Stimulated activated CD8-positive, alpha-beta memory T cell treated with anti-CD3 and anti-CD28 coated beads, Interleukin-12 subunit alpha, Interleukin-12 subunit beta, amount 100 ng/mL, for 24 hours (primary cell): ENCODE measurements around the gene DCTN5.

Experiments
- DNase-seq: peaks from one replicate; pipeline ENCODE4 v3.0.0-alpha.2; 2020; ENCODE audit errors: extremely low read depth

DCTN5 gene

DNA sequence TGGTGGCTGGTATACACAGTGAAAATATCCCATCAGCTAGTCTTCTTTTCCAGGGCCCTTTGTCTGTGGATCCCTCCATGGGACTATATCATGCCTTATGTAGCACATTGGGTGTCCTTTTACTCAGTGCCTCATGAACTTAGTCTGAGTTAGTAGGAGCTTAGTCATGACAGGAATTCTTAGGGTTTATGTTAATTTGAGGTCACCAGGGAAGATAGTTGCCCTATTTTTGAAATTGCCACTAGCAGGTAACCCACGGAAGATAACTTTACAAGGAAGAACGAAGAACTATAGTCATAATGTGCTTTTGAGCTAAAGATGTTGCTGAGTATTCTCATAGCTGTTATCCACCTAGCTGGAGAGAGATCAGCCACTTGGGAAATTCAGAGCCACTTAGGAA is 22.7 kb downstream of the DCTN5 start:
- DNase-seq, result no peak

DNA sequence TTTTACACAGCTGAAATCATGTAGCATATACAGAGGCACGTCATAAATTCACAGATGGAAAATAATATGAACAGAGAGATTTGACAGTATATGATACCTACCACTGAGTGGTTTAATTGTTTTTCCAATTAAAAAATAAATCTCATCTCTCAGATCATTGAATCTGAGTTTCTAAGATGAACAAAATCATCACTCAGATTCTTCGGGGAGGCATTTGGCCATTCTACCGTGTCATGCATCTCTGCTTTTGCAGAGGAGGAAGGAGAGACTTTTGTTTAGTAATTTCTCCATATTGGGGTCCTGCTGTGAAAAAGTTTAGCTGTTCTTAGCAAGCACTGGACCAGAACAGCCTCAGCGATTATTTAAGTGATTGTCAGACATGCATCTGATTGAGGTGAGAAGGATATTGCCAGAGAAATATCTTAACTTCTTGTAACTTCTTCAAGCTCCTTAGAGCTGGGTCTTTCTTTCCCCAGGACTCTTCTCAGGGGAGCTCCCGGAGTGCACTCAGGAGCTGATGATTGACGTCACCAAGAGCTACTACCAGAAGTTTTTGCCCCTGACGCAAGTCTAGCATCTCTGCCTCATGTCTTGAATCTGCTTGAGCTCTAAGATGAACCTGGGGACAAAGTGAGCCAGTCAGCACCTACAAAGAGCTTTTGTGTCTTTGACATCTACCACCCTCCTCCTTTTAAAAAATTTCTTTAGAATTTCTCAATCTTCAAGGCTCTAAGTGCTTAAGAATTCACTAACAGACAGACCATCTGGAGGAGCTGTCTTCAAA is 25.5 kb downstream of the DCTN5 start:
- no peak for DNase-seq

- DNase-seq, result no peak
Observed at GRCh38 chr16:23667355-23667659, 26.0 kb downstream of the DCTN5 start.

- DNase-seq, result no peak
Observed at GRCh38 chr16:23668225-23668624, 27.0 kb downstream of the DCTN5 start.

DNA sequence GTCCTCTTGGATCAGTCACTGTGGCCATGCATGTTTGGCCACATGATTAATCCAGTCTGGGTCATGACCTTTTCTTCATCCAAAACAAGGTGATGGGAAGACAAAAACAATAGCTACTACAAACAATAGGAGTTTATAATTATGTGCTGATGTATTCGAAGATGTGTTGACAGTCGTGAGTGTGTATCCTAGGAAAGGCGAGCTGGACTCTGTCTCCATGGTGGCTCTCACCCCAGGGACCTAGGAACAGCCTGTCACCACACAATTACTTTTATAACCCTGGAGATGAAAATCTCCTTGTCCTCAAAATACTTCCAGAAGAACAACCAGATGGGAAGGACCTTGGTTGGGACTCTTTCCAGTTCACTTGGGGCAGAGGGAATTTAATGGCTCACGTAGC is 27.6 kb downstream of the DCTN5 start:
- no peak for DNase-seq

- DNase-seq, result peak; percentile 10
Observed at GRCh38 chr16:23670137-23670776, 29.0 kb downstream of the DCTN5 start.

GRCh38 chr16:23673971-23674614 is 32.8 kb downstream of the DCTN5 start:
- DNase-seq, result no peak

GRCh38 chr16:23676924-23677480 is 35.7 kb downstream of the DCTN5 start:
- no peak for DNase-seq

GRCh38 chr16:23678430-23679273 is 37.4 kb downstream of the DCTN5 start, which contains the start of gene PLK1:
PLK1 (plus strand) TSS chr16:23678889; CDS start chr16:23678933, 44 bp downstream.
- peak; percentile 49 for DNase-seq

DNA sequence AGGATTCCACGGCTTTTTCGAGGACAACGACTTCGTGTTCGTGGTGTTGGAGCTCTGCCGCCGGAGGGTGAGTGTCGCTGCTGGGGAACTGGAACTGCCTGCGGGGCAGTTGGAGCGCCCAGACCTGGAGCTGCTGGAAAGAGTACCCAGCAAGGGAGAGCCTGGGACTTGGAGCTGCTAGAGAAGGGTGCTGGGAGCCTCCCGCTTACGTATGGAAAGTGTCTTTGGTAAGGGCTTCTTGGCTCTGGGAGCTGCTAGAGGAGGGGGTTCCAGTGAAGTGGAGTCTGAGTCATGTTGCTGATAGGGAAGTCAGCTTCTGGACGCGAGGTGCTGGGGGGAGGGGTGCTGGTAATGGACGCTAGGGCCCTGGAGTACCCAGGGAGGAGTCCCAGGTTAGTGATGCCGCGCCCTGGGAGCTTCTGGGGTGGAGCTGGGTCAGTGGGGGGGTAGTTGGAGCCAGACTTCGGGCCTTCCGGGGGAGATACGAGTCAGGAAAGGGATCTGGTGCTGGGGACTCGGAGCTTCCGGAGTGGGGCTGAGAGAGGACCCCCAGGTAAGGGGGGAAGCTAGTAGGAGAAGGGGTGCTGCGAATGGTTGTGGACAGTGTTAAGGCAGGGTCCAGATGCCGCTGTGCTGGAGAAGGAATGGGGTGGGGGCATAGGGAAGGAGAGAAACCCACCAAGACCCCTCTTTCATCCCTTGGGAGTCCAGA is 38.2 kb downstream of the DCTN5 start:
- DNase-seq, result no peak

DNA sequence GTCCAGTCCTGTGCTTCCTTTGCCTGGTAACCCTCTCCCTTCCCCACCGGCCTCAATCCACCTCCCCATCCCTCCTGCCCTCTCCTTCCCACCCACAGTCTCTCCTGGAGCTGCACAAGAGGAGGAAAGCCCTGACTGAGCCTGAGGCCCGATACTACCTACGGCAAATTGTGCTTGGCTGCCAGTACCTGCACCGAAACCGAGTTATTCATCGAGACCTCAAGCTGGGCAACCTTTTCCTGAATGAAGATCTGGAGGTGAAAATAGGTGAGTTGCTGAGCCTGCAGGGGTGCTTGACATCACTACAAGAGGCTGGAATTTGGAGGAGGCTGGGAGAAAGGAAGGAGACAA is 38.7 kb downstream of the DCTN5 start:
- DNase-seq, result no peak

GRCh38 chr16:23682181-23682580 is 40.9 kb downstream of the DCTN5 start:
- no peak for DNase-seq

DNA sequence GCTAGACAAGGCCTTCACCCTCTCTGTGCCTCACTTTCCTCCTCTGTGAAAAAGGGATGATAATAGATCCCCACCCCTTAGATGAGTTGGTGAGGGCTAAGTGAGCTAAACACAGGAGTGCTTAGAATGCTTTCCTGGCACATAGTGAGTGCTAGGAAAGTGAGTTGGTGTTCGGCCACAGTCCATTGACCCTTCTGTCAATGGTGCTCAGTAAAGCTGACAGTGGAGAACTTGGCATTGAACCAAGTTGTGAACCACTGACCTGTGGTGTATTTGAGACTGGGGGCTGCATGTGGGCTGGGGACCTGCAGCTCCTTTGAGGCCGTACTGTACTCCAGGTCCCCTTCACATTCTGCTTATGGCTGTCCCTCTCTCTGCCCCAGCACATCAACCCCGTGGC is 42.2 kb downstream of the DCTN5 start:
- no peak for DNase-seq

DNA sequence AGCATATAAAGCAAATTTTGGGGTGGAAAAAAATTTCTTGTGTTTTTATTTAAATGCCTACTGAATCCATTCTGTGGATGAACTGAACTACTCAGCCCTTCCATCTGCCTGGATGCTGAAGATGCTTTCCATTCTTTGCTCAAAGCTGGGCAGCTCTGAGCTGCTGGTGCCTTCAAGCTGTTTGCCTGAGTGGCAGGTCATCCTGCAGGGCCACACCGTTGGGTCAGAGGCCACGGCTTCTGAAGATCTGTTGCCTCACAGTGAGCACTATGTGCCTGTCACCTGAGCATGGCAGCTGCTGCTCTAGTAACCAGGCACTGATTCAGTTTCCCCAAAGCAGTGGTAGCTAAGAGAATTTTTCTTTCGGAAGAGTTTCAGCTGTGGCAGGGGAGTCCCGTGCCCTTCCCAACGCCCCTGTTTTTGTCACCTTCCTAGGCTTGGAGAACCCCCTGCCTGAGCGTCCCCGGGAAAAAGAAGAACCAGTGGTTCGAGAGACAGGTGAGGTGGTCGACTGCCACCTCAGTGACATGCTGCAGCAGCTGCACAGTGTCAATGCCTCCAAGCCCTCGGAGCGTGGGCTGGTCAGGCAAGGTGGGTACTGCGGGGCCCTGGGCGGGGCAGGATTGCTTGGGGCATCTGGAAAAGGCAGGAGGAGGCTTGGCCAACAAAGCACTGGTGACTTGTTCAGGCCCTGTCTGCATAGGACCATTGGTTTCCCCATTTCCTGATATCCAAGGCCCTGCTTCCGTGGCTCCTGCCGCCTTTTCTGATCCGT is 46.0 kb downstream of the DCTN5 start:
- DNase-seq, result no peak

DNA sequence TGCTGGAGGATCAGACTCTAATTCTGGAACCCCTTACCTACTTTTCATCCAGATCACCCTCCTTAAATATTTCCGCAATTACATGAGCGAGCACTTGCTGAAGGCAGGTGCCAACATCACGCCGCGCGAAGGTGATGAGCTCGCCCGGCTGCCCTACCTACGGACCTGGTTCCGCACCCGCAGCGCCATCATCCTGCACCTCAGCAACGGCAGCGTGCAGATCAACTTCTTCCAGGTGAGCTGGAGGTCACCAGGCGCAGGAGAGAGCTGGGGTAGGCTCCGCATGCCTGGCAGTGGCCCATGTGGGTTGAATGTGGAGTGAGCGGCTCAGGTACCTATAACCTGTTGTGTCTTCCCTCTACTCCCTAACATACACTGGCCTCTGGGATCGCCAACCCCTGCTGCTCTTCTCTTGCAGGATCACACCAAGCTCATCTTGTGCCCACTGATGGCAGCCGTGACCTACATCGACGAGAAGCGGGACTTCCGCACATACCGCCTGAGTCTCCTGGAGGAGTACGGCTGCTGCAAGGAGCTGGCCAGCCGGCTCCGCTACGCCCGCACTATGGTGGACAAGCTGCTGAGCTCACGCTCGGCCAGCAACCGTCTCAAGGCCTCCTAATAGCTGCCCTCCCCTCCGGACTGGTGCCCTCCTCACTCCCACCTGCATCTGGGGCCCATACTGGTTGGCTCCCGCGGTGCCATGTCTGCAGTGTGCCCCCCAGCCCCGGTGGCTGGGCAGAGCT is 48.3 kb downstream of the DCTN5 start:
- DNase-seq, result no peak

DNA sequence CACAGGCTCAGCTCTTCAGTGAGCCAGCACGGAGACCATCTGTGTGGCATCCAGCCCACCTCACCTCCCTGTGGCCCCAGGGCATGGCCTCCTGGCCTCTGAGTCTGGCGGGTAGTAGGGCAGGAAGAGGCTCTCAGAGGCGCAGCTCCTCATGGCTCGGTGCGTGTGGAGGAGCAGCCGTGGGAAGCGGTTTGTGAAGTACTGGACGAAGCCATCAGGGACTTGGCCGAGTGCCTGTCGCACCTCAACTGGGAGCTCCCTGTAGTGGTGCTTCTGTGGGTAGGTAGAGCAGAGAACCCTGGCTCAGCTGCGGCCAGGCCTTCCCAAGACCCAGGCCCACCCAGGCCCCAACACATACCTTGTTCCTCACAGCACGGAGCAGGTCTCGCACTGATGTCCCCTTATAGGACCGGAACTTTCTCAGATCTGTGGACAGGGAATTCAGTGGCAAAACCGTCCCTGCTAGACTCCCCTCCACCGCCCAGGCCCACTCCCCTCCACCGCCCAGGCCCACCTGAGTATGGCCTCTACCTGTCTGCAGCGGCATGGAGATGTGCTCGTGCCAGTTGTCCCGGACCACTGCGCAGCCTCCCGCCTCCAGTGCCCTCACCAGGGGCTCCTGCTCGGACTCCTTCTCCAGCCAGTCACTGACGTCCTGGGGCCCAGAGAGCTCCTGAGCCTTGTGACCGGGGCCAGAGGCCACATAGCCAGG is 49.7 kb downstream of the DCTN5 start:
- DNase-seq, result no peak

GRCh38 chr16:23691483-23692189 is 50.4 kb downstream of the DCTN5 start:
- DNase-seq, result no peak

DNA sequence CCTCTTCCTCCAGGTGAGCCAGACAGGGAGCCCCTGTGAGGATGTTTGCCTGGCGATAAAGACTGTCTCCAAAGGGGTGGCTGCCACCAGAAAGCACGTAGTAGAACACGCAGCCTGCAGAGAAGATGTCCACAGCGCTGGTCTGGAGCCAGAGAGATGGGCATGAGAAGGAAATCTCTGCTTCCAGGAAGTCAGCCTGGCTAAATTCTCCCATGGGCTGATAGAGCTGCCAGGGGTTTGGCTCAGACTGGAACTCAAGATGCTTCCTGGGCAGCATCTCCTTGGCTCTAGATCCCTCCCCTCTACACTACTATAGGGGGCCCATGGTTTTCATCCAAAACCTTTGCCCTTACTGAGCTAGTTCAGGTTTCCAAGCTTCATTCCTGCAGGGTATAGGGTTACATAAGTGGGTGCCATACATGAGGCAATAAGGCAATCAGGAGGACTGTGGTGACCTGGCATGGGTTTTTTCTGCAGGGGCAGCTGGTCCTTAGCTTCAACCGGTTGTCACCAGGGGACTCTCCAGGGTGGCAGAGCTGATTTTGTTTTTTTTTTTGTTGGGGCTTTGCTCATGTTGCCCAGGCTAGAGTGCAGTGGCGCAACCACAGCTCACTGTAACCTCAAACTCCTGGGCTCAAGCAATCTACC is 51.0 kb downstream of the DCTN5 start:
- DNase-seq, result no peak
